B cell (primary cell): Measurements from ENCODE around the gene RBMS3. TPM values are rescaled to one million over a fixed set of nuclear protein-coding genes. Genes with fewer than 3 reads are reported as not detected.

Source experiments
- ATAC-seq: fragments of 200-7000 bp; cut with Tn5 transposase; one replicate; pipeline ENCODE4 v1.10.0; 2021; ENCODE audit warnings: low read depth, mild to moderate bottlenecking, moderate number of reproducible peaks, moderate library complexity
- CTCF ChIA-PET: fragments of 350-600 bp; sonication (Branson Sonifier 250); formaldehyde crosslinking; loops from one replicate; lab custom pipeline; 2021; ENCODE audit warnings: antibody characterized with exemption, inconsistent platforms; lab: Charles Lee
- POLR2A ChIA-PET: fragments of 350-600 bp; sonication (Branson Sonifier 250); formaldehyde crosslinking; loops from one replicate; lab custom pipeline; 2021; ENCODE audit warnings: antibody characterized with exemption; lab: Charles Lee
- DNase-seq: peaks from one replicate; pipeline ENCODE4 v3.0.0; 2013
- H2AFZ ChIP-seq: 2 replicates; pipeline ENCODE4 v1.6.1; 2012; ENCODE audit warnings: mild to moderate bottlenecking, low read depth, low read length; ENCODE audit not compliant: insufficient read depth, poor library complexity, severe bottlenecking
- H3K27ac ChIP-seq, 2 donors: 1 replicate in 1 of 2; 2 replicates in 1 of 2; pipeline ENCODE4 v1.5.1; 2012 to 2013; ENCODE audit warnings: low read length in 2 of 2, mild to moderate bottlenecking in 2 of 2, moderate library complexity in 1 of 2
- H3K27me3 ChIP-seq, 4 experiments: fragments of 200-600 bp in 1 of 4; sonication (generic) in 1 of 4; replicated peaks in 1 of 4; 1 replicate in 2 of 4; 2 replicates in 2 of 4; pipeline versions ENCODE4 v1.6.1 to v1.7.0; 2013 to 2016; ENCODE audit warnings: low read length in 3 of 4, mild to moderate bottlenecking in 2 of 4, mixed read lengths in 1 of 4, moderate library complexity in 1 of 4; ENCODE audit not compliant: insufficient read depth in 4 of 4, control insufficient read depth in 3 of 4; ENCODE audit errors: control extremely low read depth in 1 of 4
- H3K36me3 ChIP-seq, 2 experiments: replicated peaks in 1 of 2; 1 replicate in 1 of 2; 2 replicates in 1 of 2; pipeline versions ENCODE4 v1.6.1 to v1.7.1; 2013; ENCODE audit warnings: low read length in 1 of 2; ENCODE audit not compliant: insufficient read depth in 2 of 2, control insufficient read depth in 1 of 2; ENCODE audit errors: control extremely low read depth in 1 of 2, extremely low read depth in 1 of 2
- H3K4me1 ChIP-seq, 2 donors: fragments of 200-600 bp in 1 of 2; sonication (generic) in 1 of 2; 1 replicate in 1 of 2; 2 replicates in 1 of 2; pipeline versions ENCODE4 v1.5.1 to v1.6.1; 2013 to 2017; ENCODE audit warnings: low read length in 2 of 2; ENCODE audit not compliant: control insufficient read depth in 2 of 2, insufficient read depth in 2 of 2
- H3K4me2 ChIP-seq: replicated peaks from 2 replicates; pipeline ENCODE3; 2012; ENCODE audit warnings: mild to moderate bottlenecking, low read depth, low read length; ENCODE audit not compliant: poor library complexity, severe bottlenecking
- H3K4me3 ChIP-seq, 5 experiments: fragments of 200-600 bp in 1 of 5; sonication (generic) in 1 of 5; 1 replicate in 3 of 5; 2 replicates in 2 of 5; pipeline versions ENCODE4 v1.5.1 to v1.7.0; 2011 to 2016; ENCODE audit warnings: low read length in 4 of 5, mild to moderate bottlenecking in 4 of 5, low read depth in 2 of 5, control low read depth in 1 of 5, moderate library complexity in 1 of 5; ENCODE audit not compliant: insufficient read depth in 1 of 5; ENCODE audit errors: control extremely low read depth in 1 of 5, extremely low read depth in 1 of 5
- H3K79me2 ChIP-seq: fragments of 200-600 bp; sonication (generic); one replicate; pipeline ENCODE4 v1.6.0; 2016; ENCODE audit warnings: low read length; ENCODE audit not compliant: control insufficient read depth, insufficient read depth
- H3K9ac ChIP-seq: fragments of 200-600 bp; sonication (generic); 2 replicates; pipeline ENCODE4 v1.6.1; 2017; ENCODE audit warnings: mild to moderate bottlenecking, low read length, moderate library complexity
- H3K9me3 ChIP-seq, 3 donors: one replicate each; pipeline versions ENCODE4 v1.6.1 to v1.7.1; 2013; ENCODE audit warnings: low read length in 2 of 3; ENCODE audit not compliant: control insufficient read depth in 2 of 3, insufficient read depth in 1 of 3; ENCODE audit errors: control extremely low read depth in 1 of 3
- H4K20me1 ChIP-seq: 2 replicates; pipeline ENCODE4 v1.6.0; 2012; ENCODE audit warnings: mild to moderate bottlenecking, low read length; ENCODE audit not compliant: insufficient read depth, control insufficient read depth, poor library complexity, severe bottlenecking
- H3K27ac Mint-ChIP-seq: one replicate; pipeline ENCODE4 v1.8.0; 2021; ENCODE audit warnings: mixed read lengths
- H3K27me3 Mint-ChIP-seq: one replicate; pipeline ENCODE4 v1.8.0; 2021; ENCODE audit warnings: mixed read lengths
- H3K4me1 Mint-ChIP-seq: one replicate; pipeline ENCODE4 v1.8.0; 2021; ENCODE audit warnings: mixed read lengths
- H3K4me3 Mint-ChIP-seq: one replicate; pipeline ENCODE4 v1.8.0; 2021; ENCODE audit warnings: mixed read lengths
- H3K9me3 Mint-ChIP-seq: one replicate; pipeline ENCODE4 v1.8.0; 2022; ENCODE audit warnings: mixed read lengths; ENCODE audit not compliant: insufficient read depth
- EZH2 ChIP-seq: IDR thresholded peaks from 2 replicates; pipeline ENCODE4 v1.6.1; 2012; ENCODE audit warnings: borderline replicate concordance, low read depth, mild to moderate bottlenecking, moderate library complexity, low read length; ENCODE audit not compliant: insufficient read depth, poor library complexity, severe bottlenecking
- WGBS: methylation state at CpG from one replicate; pipeline ENCODE4 v1.1.5; 2013; ENCODE audit warnings: missing lambda C conversion rate; ENCODE audit not compliant: insufficient coverage; 5-methylcytosine and 5-hydroxymethylcytosine counted together
- intact Hi-C: fragments of 100-400 bp; cut with micrococcal nuclease; formaldehyde crosslinking; loops from one replicate; pipeline ENCODE4 v1.10.0; 2022
- polyA plus RNA-seq: library from polyadenylated mRNA; depleted of rRNA; stranded (reverse); fragments of >200 nt; gene quantifications from 2 replicates; pipeline ENCODE4 v1.2.3, GENCODE V29; 2012
- total RNA-seq, 2 donors: library from RNA; stranded (reverse); fragments of 120-200 nt in 1 of 2; gene quantifications; 1 replicate in 1 of 2; 2 replicates in 1 of 2; pipeline versions ENCODE4 v1.2.3 to v1.2.4, GENCODE V29; 2013 to 2022
- TF ChIP-seq, protein P1 (sequence below): fragments of 200-600 bp; IDR thresholded peaks from one replicate; pipeline ENCODE4 v1.8.0; 2022; ENCODE audit warnings: antibody characterized with exemption, mild to moderate bottlenecking

RBMS3 gene
- total and polyA plus RNA-seq, 2 donors (not counting 1 experiment from before 2014, with no cell fraction given): not detected

DNA sequence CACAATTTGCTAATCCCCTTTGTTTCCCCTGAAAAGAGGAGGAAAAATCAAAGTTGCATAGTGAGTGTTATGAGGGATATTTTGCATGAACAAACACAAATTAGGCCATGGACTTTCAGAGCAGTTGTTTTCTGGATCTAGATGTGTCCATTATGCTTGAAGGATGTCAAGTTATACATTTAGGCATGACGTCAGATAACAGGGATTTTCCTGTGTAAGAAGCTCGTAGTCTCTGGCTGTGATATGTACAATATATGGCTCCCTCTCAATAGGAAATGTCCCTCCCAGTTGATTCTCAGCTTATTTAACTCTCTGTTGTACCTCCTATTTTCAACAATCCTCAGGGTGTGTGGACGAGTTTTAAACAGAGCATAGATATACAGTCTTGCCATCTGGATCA lies 171.0 kb downstream of the RBMS3 start:
- no peak for TF ChIP-seq EZH2
- TF ChIP-seq, protein P1, sequence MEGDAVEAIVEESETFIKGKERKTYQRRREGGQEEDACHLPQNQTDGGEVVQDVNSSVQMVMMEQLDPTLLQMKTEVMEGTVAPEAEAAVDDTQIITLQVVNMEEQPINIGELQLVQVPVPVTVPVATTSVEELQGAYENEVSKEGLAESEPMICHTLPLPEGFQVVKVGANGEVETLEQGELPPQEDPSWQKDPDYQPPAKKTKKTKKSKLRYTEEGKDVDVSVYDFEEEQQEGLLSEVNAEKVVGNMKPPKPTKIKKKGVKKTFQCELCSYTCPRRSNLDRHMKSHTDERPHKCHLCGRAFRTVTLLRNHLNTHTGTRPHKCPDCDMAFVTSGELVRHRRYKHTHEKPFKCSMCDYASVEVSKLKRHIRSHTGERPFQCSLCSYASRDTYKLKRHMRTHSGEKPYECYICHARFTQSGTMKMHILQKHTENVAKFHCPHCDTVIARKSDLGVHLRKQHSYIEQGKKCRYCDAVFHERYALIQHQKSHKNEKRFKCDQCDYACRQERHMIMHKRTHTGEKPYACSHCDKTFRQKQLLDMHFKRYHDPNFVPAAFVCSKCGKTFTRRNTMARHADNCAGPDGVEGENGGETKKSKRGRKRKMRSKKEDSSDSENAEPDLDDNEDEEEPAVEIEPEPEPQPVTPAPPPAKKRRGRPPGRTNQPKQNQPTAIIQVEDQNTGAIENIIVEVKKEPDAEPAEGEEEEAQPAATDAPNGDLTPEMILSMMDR: no peak
- no peaks in the 10 kb centered on the region for H4K20me1 ChIP-seq
- H3K36me3 ChIP-seq: no peaks in the 10 kb centered on the region
- ChIA-PET POLR2A (no interaction called here), CTCF (no interaction called here)
- H3K4me2 ChIP-seq: no peak overlapping the region
- no peak for DNase-seq
- no peaks in the 10 kb centered on the region for H3K4me1 Mint-ChIP-seq
- no peaks in the 10 kb centered on the region for H3K9me3 Mint-ChIP-seq
- no peak overlapping the region for H3K27ac Mint-ChIP-seq
- H3K9me3 ChIP-seq: no peaks in the 10 kb centered on the region
- H3K27me3 ChIP-seq: no peaks in the 10 kb centered on the region
- H3K27ac ChIP-seq: no peak overlapping the region
- intact Hi-C loops: no loop called here
- WGBS: 100% methylated on average over 1 of the region's 3 CpGs
- no peak overlapping the region for H3K9ac ChIP-seq
- no peak for ATAC-seq
- no peak overlapping the region for H2AFZ ChIP-seq
- H3K4me3 Mint-ChIP-seq: no peak overlapping the region
- no peaks in the 10 kb centered on the region for H3K4me1 ChIP-seq
- no peak overlapping the region for H3K4me3 ChIP-seq
- no peaks in the 10 kb centered on the region for H3K27me3 Mint-ChIP-seq
- H3K79me2 ChIP-seq: no peaks in the 10 kb centered on the region

DNA sequence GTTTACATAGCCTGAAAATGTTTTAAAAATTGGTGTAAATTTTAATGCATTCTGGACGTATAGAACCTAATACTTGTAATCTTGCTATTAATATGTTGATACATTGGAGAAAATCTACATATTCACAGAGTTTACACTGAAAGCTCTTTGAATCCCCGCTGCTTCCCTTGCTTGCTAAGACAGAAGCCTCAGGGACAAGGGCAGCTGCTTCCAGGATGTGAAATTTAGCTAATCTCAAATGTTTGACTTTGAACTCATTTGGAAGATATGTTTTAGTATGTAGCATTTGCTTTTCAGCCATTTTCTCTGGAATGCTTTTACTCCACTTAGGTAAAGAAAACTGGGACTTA lies 172.0 kb downstream of the RBMS3 start:
- Mint-ChIP-seq H3K27ac (no peak overlapping the region), H3K9me3 (no peaks in the 10 kb centered on the region), H3K4me3 (no peak overlapping the region), H3K4me1 (no peaks in the 10 kb centered on the region), H3K27me3 (no peaks in the 10 kb centered on the region)
- Histone ChIP-seq H3K27ac (no peak overlapping the region), H3K4me3 (no peak overlapping the region), H3K4me2 (no peak overlapping the region), H3K9me3 (no peaks in the 10 kb centered on the region), H4K20me1 (no peaks in the 10 kb centered on the region), H3K36me3 (no peaks in the 10 kb centered on the region), H3K27me3 (no peaks in the 10 kb centered on the region), H2AFZ (no peak overlapping the region), H3K9ac (no peak overlapping the region), H3K4me1 (no peaks in the 10 kb centered on the region), H3K79me2 (no peaks in the 10 kb centered on the region)
- TF ChIP-seq, protein P1: no peak
- TF ChIP-seq EZH2: no peak
- DNase-seq (no peak), ATAC-seq (no peak)
- WGBS: no CpG with 5 or more reads among the region's 2 CpGs
- POLR2A ChIA-PET: no interaction called here
- intact Hi-C loops: no loop called here
- CTCF ChIA-PET: no interaction called here
